K562 (cell line): Measurements from ENCODE around the gene RGS9. TPM values are rescaled to one million over a fixed set of nuclear protein-coding genes. Genes with fewer than 3 reads are reported as not detected.

Experiments used
- ATAC-seq: fragments of 200-7000 bp; cut with Tn5 transposase; 3 replicates; pipeline ENCODE4 v1.9.1; 2020; ENCODE audit warnings: moderate library complexity
- BruUV-seq: library from RNA; stranded (reverse); fragments of 400-500 nt; replicated peaks from 2 replicates; lab custom pipeline; 2021; lab: Mats Ljungman, UMichigan
- CTCF ChIA-PET: fragments of 300-600 bp; formaldehyde crosslinking; extraction: SDS; loops from one replicate; lab custom pipeline; 2021; ENCODE audit warnings: low intra/inter-chr PET ratio; lab: Yijun Ruan, JAX
- POLR2A ChIA-PET: fragments of 300-600, 350-650 bp; sonication (Branson Sonifier 250); formaldehyde crosslinking; extraction: SDS; loops from one replicate; lab custom pipeline; 2021; ENCODE audit warnings: antibody characterized with exemption, inconsistent platforms; lab: Yijun Ruan, JAX
- DNase-seq, 4 experiments: peaks; one replicate each; pipeline versions ENCODE4 v3.0.0 to v3.0.0-alpha.2; 2011 to 2018; ENCODE audit warnings: low spot score in 3 of 4, mixed read lengths in 3 of 4; ENCODE audit errors: extremely low read depth in 1 of 4
- FAIRE-seq: peaks from 2 replicates; lab custom pipeline; 2011; peaks lifted over from hg19 to GRCh38; lab: Jason Lieb, UNC
- H2AFZ ChIP-seq: 2 replicates; pipeline ENCODE4 v1.6.0; 2011; ENCODE audit warnings: low read depth, low read length, control low read depth, inconsistent platforms
- H3K27ac ChIP-seq: fragments of 200-600 bp; 3 replicates; pipeline ENCODE4 v1.8.0; 2011; ENCODE audit warnings: low read depth, mild to moderate bottlenecking, control low read depth, inconsistent platforms, low read length, moderate library complexity, mixed read lengths; ENCODE audit errors: extremely low read depth
- H3K27me3 ChIP-seq, 2 experiments: fragments of 300-600 bp in 1 of 2; 2 replicates in 1 of 2; 3 replicates in 1 of 2; pipeline versions ENCODE4 v1.6.0 to v1.8.0; 2011; ENCODE audit warnings: inconsistent platforms in 2 of 2, low read length in 2 of 2, mild to moderate bottlenecking in 1 of 2, mixed read lengths in 1 of 2, moderate library complexity in 1 of 2; ENCODE audit not compliant: control insufficient read depth in 2 of 2, insufficient read depth in 2 of 2
- H3K36me3 ChIP-seq: fragments of 300-600 bp; 3 replicates; pipeline ENCODE4 v1.8.0; 2011; ENCODE audit warnings: mild to moderate bottlenecking, low read length, inconsistent platforms; ENCODE audit not compliant: control insufficient read depth, insufficient read depth
- H3K4me1 ChIP-seq, 2 experiments: fragments of 200-600 bp in 1 of 2; replicated peaks in 1 of 2; 2 replicates in 1 of 2; 3 replicates in 1 of 2; pipeline versions ENCODE4 v1.5.1 to v1.8.0; 2011; ENCODE audit warnings: inconsistent platforms in 2 of 2, low read length in 2 of 2, mild to moderate bottlenecking in 1 of 2, mixed read lengths in 1 of 2, moderate library complexity in 1 of 2; ENCODE audit not compliant: control insufficient read depth in 2 of 2, insufficient read depth in 2 of 2
- H3K4me2 ChIP-seq: 2 replicates; pipeline ENCODE4 v1.6.1; 2011; ENCODE audit warnings: low read length, control low read depth, inconsistent platforms, mixed read lengths; ENCODE audit not compliant: insufficient read depth
- H3K4me3 ChIP-seq: fragments of 200-600 bp; sonication (generic), shearing (Covaris generic); 2 replicates; pipeline ENCODE4 v1.5.1; 2016; ENCODE audit warnings: control low read depth, inconsistent platforms
- H3K79me2 ChIP-seq: fragments of 200-600 bp; 3 replicates; pipeline ENCODE4 v1.8.0; 2011; ENCODE audit warnings: low read length, inconsistent platforms; ENCODE audit not compliant: control insufficient read depth, insufficient read depth
- H3K9ac ChIP-seq, 2 experiments: 2 replicates each; pipeline versions ENCODE4 v1.6.0 to v1.6.1; 2011; ENCODE audit warnings: low read depth in 2 of 2, low read length in 2 of 2, control low read depth in 1 of 2, inconsistent platforms in 1 of 2, mild to moderate bottlenecking in 1 of 2, mixed read lengths in 1 of 2; ENCODE audit not compliant: insufficient read depth in 1 of 2
- H3K9me1 ChIP-seq: one replicate; pipeline ENCODE4 v1.6.0; 2011; ENCODE audit warnings: inconsistent platforms, mild to moderate bottlenecking, low read length, moderate library complexity; ENCODE audit not compliant: control insufficient read depth, insufficient read depth
- H3K9me3 ChIP-seq: replicated peaks from 2 replicates; pipeline ENCODE4 v1.5.1; 2011; ENCODE audit warnings: low read depth, low read length, inconsistent platforms; ENCODE audit not compliant: control insufficient read depth, insufficient read depth
- H4K20me1 ChIP-seq: replicated peaks from 2 replicates; pipeline ENCODE4 v1.6.1; 2011; ENCODE audit warnings: low read length, inconsistent platforms, mixed read lengths; ENCODE audit not compliant: control insufficient read depth, insufficient read depth
- NFE2 ChIP-seq: IDR thresholded peaks from 2 replicates; pipeline ENCODE4 v1.6.1; 2014; ENCODE audit warnings: antibody characterized with exemption, low read depth
- THRA ChIP-seq: fragments of 450-650 bp; IDR thresholded peaks from 2 replicates; pipeline ENCODE4 v1.6.1; 2017; ENCODE audit warnings: mild to moderate bottlenecking, moderate library complexity
- XRCC4 ChIP-seq: IDR thresholded peaks from one replicate; pipeline ENCODE4 v1.6.1; 2011; ENCODE audit not compliant: insufficient read depth, insufficient read length; ENCODE audit errors: extremely low read depth
- ZNF197 ChIP-seq: fragments of 200-800 bp; sonication (Bioruptor generic); IDR thresholded peaks from 2 replicates; pipeline ENCODE4 v1.6.1; 2016; ENCODE audit warnings: low read depth, missing genetic modification characterization, missing compliant biosample characterization
- ZNF592 ChIP-seq: fragments of 450-650 bp; IDR thresholded peaks from 2 replicates; pipeline ENCODE4 v1.6.1; 2017; ENCODE audit warnings: antibody characterized with exemption, mild to moderate bottlenecking
- WGBS: fragments of 100-300 bp; shearing (Covaris generic); methylation state at CpG from one replicate; pipeline ENCODE4 v1.1.6; 2016; ENCODE audit warnings: low coverage, mixed read lengths; ENCODE audit not compliant: insufficient coverage; ENCODE audit errors: missing lambda C conversion rate; 5-methylcytosine and 5-hydroxymethylcytosine counted together
- in situ Hi-C: fragments of 300-500 bp; cut with MboI; formaldehyde crosslinking; loops from 4 replicates; pipeline ENCODE4 v1.15.0; 2018; ENCODE audit warnings: inconsistent platforms, mixed read lengths
- intact Hi-C: fragments of 100-400 bp; cut with micrococcal nuclease; formaldehyde crosslinking; loops from 2 replicates; pipeline ENCODE4 v1.14.2; 2022
- polyA plus RNA-seq, 8 experiments: library from polyadenylated mRNA; depleted of rRNA in 4 of 8; stranded (reverse) in 5 of 8; unstranded in 3 of 8; fragments of >200 nt; fragmentation: Nextera tagmentation in 2 of 8; fragmentation: Illumina TruSeq in 1 of 8; extraction: Ambion mirVana in 2 of 8; extraction: Trizol in 1 of 8; gene quantifications; 2 replicates each; pipeline versions ENCODE4 v1.2.1 to v1.2.3, GENCODE V29; 2011 to 2014; ENCODE audit warnings: inconsistent platforms in 1 of 8, missing spikeins in 1 of 8
- total RNA-seq, 7 experiments: library from RNA; depleted of rRNA in 6 of 7; stranded (reverse); fragments of >200 nt in 6 of 7; fragmentation: Illumina TruSeq in 2 of 7; extraction: Trizol in 2 of 7; gene quantifications; 2 replicates each; pipeline versions ENCODE4 v1.2.1 to v1.2.3, GENCODE V29; 2011 to 2021; ENCODE audit warnings: low replicate concordance in 1 of 7

Gene RGS9
- total and polyA plus RNA-seq, 9 of the 15 experiments (the other 6 are each of a cell fraction or from before 2014, with no cell fraction given): 0.18 to 1.4 (median 0.55) TPM

- Histone ChIP-seq H2AFZ (peak overlapping the region; percentile 99), H3K9me1 (no peaks in the 10 kb centered on the region), H3K4me2 (peak overlapping the region; percentile 87), H3K9me3 (no peaks in the 10 kb centered on the region), H3K79me2 (no peaks in the 10 kb centered on the region), H3K27ac (peak overlapping the region; percentile 91), H3K36me3 (no peaks in the 10 kb centered on the region), H3K4me3 (no peak overlapping the region), H3K4me1 (peaks cover 7 to 11% of the 10 kb centered on the region in 2 experiments), H3K9ac (peak overlapping the region; percentile 23 to 84; a peak in 3 of 4 replicates), H4K20me1 (no peaks in the 10 kb centered on the region), H3K27me3 (no peaks in the 10 kb centered on the region)
- in situ Hi-C loops (no loop called here), intact Hi-C loops (no loop called here)
- CTCF ChIA-PET: no interaction called here
- DNase-seq: no peak
- BruUV-seq: TSS peak; percentile 58
- peak; percentile 29 for FAIRE-seq
- POLR2A ChIA-PET: interaction anchor here (1.0 kb wide), 1 partner anchor 40 kb away, joined by 3 read pairs; no protein-coding TSS in a partner anchor
- 62% methylated on average over 9 of the region's 9 CpGs for WGBS
- ATAC-seq: peak; percentile 16; the same call in 2 of the 3 replicates
- TF ChIP-seq ZNF197: no peak
- no peak for TF ChIP-seq THRA
- no peak for TF ChIP-seq NFE2
- 0 out of 2 replicates have a peak, but pooled peaks have one; percentile 7 for TF ChIP-seq ZNF592
- TF ChIP-seq XRCC4: no peak
These were observed 13.2 kb upstream of the RGS9 start for GRCh38 chr17:65123757-65124675.
